ENCODE results near the gene CAMK2D.

Gene CAMK2D

GRCh38 chr4:113762186-113763028 lies 869 bp upstream of the CAMK2D start:
- peak; percentile 100 for DNase-seq

GRCh38 chr4:113760795-113761619 lies 531 bp downstream of the CAMK2D start:
- DNase-seq: peak; percentile 51

- DNase-seq: peak; percentile 34
These were observed 1.3 kb downstream of the CAMK2D start for GRCh38 chr4:113760094-113760794.

GRCh38 chr4:113759696-113760093 lies 1.8 kb downstream of the CAMK2D start:
- DNase-seq: no peak

DNA sequence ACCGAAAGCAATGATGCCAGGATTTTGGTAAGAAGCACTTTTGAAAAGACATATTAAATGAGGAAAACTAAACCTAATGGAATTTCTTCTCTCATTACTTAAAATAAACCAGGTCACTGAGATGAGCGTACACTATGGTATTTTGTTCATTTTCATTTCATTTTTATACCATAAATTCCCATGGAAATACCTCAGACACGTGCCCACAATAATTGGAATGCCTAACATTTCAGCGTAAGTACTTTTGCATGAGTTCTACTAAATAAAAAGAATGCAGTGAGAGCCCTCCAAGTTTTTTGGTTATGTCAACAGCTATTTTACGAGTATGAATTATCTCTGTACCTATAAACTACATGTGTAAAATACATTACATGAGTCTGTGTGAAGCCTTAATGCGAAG lies 3.2 kb downstream of the CAMK2D start:
- no peak for DNase-seq

GRCh38 chr4:113757486-113757885 lies 4.1 kb downstream of the CAMK2D start:
- no peak for DNase-seq

DNA sequence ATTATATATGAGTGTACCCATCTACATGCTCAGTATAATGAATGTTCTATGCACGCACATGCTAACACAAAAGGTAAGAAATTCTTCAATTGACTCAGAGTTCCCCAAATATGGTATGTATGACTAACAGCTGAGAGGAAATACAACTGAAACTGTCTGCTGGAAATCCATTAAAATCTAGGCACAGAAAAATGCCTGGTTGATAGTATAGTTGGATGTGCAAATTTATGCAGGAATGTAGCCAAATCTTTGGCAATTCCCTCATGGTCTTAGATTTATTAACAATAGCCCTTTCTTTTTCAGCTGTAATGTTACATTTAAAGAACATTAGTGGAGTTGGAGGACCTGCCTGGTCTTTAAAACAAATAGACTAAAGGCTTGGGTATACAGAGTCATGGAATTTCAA lies 5.5 kb downstream of the CAMK2D start:
- DNase-seq: no peak

- no peak for DNase-seq
These were observed 10.8 kb downstream of the CAMK2D start for GRCh38 chr4:113750734-113751133.

GRCh38 chr4:113750296-113750695 lies 11.2 kb downstream of the CAMK2D start:
- no peak for DNase-seq

DNA sequence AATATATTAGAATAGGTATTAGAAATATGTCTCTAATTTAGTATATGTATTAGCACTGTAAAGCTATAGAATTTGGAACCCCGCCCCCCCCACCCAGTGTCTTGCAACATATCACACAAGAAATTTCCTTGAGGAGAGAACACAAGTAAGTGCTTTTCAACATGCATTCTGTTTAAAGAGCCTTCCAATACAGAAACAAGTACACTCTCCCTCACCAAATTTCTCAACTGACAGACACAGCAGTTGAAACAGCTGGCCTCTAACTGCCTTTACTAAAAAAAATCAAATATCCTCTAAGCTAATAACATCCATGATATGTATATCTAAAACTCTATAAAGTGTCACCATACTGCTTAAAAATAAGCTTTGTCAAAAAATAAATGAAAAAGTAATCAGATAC lies 12.4 kb downstream of the CAMK2D start:
- no peak for DNase-seq

DNA sequence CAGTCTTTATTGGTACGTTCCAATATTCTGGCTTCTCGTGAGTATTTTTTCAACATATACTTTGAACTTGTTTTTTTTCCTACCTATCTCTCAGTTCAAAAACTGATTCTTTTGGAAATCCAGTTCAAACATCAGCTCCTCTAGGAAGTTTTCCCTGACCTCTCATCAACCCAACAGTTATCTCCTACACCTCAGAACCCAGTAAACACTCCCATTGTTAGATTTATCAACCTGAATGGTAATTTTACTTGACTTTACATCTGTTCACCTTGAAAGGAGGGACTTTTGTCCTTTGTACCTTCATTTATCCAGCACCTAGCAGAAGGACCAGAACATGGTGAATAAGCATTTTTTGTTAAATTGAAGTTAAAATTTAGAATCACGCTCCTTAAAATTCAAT lies 13.6 kb downstream of the CAMK2D start:
- no peak for DNase-seq

GRCh38 chr4:113745711-113746110 lies 15.8 kb downstream of the CAMK2D start:
- DNase-seq: no peak

- no peak for DNase-seq
These were observed 16.8 kb downstream of the CAMK2D start for GRCh38 chr4:113744667-113745240.

- no peak for DNase-seq
These were observed 17.8 kb downstream of the CAMK2D start for GRCh38 chr4:113743690-113744089.

- DNase-seq: no peak
These were observed 18.9 kb downstream of the CAMK2D start for GRCh38 chr4:113742643-113743042.

GRCh38 chr4:113741956-113742355 lies 19.6 kb downstream of the CAMK2D start:
- no peak for DNase-seq

GRCh38 chr4:113740857-113741379 lies 20.6 kb downstream of the CAMK2D start:
- DNase-seq: no peak

DNA sequence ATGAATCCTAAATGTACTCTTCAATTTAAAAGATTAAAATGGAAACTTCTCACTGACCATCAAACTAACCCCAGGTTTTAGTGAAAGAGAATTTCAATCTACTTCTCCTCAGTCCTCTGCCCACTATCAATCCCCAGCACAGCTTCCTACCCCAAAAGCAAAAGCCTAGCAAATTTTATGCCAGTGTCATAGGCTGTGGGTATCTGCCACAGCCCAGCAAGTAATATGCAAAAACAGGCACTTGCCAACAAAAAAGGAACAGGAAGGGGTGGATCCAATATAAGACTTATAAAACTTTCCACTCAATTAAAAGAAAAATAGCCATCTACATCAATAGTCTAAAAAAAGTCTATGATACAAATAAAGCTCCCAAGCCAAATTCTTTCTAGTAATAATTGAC lies 22.3 kb downstream of the CAMK2D start:
- DNase-seq: no peak

- DNase-seq: no peak
These were observed 23.3 kb downstream of the CAMK2D start for GRCh38 chr4:113738251-113738650.

GRCh38 chr4:113733685-113734084 lies 27.9 kb downstream of the CAMK2D start:
- DNase-seq: no peak

GRCh38 chr4:113732967-113733527 lies 28.5 kb downstream of the CAMK2D start:
- no peak for DNase-seq

- DNase-seq: no peak
These were observed 30.9 kb downstream of the CAMK2D start for GRCh38 chr4:113730467-113731216.
